ENCODE measurements around the gene DLG2.

The DLG2 gene

DNA sequence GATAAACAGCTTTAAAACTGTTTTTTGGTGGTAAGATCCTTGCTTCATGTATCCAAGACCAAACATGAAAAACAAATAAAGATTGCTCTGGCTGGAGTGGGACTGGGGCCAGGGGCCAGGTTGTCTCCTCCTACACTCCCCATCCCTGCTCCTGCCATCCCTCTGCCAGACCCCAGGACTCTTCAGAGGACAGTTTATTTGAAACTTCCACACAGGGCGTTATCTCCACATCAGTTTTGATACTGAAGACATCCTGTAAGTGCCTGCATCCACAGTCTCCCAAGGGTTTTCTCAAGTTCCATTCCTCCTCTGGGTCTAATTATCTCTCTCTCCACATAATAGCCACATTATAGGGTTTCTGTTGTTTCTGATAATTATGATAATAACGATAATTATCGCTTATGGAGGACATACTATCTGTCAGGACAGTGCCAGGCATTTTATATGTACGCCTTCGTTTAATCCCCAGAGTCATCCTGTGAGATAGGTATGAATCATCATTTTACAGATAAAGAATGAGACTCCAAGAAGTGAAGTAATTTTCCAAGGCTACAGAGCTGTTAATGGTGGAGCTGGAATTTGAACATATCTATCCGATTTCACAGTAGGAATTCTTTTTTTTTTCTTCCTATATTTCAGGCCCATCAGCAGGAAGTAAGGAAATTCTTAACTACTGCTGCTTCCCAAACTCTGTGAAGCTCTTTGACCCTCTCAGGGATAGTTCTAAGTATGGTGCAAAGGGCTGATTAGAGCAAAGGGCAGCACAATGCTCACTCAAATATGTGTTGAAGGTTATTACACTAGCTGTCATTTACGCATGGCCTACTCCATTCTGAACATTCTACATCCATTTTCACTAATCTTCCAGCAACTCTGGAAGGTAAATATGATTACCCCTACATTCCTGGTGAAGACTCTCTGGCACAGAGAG lies 1852.9 kb downstream of the DLG2 start:
- no peaks in the 10 kb centered on the region for H3K9me3 Mint-ChIP-seq
- DNase-seq: no peak
- TF ChIP-seq, protein P1, sequence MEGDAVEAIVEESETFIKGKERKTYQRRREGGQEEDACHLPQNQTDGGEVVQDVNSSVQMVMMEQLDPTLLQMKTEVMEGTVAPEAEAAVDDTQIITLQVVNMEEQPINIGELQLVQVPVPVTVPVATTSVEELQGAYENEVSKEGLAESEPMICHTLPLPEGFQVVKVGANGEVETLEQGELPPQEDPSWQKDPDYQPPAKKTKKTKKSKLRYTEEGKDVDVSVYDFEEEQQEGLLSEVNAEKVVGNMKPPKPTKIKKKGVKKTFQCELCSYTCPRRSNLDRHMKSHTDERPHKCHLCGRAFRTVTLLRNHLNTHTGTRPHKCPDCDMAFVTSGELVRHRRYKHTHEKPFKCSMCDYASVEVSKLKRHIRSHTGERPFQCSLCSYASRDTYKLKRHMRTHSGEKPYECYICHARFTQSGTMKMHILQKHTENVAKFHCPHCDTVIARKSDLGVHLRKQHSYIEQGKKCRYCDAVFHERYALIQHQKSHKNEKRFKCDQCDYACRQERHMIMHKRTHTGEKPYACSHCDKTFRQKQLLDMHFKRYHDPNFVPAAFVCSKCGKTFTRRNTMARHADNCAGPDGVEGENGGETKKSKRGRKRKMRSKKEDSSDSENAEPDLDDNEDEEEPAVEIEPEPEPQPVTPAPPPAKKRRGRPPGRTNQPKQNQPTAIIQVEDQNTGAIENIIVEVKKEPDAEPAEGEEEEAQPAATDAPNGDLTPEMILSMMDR (IDR thresholded peaks at IDR 0.05): no peak
- no peaks in the 10 kb centered on the region for H3K4me1 Mint-ChIP-seq
- H3K27me3 Mint-ChIP-seq (ENCODE audit: low read depth, poor library complexity): no peaks in the 10 kb centered on the region
- no peaks in the 10 kb centered on the region for H3K36me3 Mint-ChIP-seq (ENCODE audit: low read depth)
- H3K4me3 Mint-ChIP-seq: no peak overlapping the region
- H3K27ac Mint-ChIP-seq: no peak overlapping the region

DNA sequence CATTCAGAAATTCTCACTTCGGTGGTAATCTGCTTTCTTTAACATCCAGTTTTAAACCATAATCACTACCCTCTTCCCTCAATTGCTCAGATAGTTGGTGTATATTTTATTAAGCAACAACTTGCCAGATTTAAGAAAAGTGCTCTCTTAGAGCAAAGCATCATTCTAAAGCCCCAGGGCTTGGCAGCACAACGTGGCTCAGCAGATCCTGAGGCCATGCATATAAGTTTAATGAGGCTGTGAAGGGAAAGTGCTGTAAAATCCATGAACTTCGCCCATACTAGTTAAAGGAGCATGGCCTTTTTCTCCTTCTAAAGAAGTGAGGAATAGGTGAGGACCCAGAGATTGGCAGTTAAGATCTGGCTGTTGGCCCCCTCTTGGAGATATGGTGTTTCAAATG lies 1858.7 kb downstream of the DLG2 start:
- Mint-ChIP-seq H3K9me3 (no peaks in the 10 kb centered on the region), H3K4me1 (peaks cover 5% of the 10 kb centered on the region), H3K4me3 (no peak overlapping the region), H3K27ac (no peak overlapping the region), H3K36me3 (ENCODE audit: low read depth) (no peaks in the 10 kb centered on the region), H3K27me3 (ENCODE audit: low read depth, poor library complexity) (no peaks in the 10 kb centered on the region)
- TF ChIP-seq, protein P1 (IDR thresholded peaks at IDR 0.05): no peak
- DNase-seq: no peak

DNA sequence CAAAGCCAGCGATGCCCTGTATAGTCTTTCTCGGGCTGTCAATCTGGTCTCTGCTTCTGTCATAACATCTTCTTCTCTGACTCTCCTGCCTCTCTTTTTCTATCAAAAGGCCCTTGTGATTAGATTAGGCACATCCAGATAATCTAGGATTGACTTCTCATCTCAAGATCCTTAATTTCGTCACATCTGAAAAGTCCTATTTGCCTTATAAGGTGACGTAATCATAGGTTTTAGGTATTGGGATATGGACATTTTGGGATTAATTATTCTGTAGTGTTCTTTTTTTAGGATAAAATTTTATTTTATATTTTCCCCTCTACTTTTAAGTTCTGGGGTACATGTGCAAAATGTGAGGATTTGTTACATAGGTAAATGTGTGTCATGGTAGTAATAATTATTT lies 1860.2 kb downstream of the DLG2 start:
- no peak overlapping the region for H3K4me3 Mint-ChIP-seq
- no peak for DNase-seq
- H3K4me1 Mint-ChIP-seq: peaks cover 5% of the 10 kb centered on the region
- no peaks in the 10 kb centered on the region for H3K36me3 Mint-ChIP-seq (ENCODE audit: low read depth)
- H3K27me3 Mint-ChIP-seq (ENCODE audit: low read depth, poor library complexity): no peaks in the 10 kb centered on the region
- TF ChIP-seq, protein P1 (IDR thresholded peaks at IDR 0.05): no peak
- H3K27ac Mint-ChIP-seq: no peak overlapping the region
- no peaks in the 10 kb centered on the region for H3K9me3 Mint-ChIP-seq

DNA sequence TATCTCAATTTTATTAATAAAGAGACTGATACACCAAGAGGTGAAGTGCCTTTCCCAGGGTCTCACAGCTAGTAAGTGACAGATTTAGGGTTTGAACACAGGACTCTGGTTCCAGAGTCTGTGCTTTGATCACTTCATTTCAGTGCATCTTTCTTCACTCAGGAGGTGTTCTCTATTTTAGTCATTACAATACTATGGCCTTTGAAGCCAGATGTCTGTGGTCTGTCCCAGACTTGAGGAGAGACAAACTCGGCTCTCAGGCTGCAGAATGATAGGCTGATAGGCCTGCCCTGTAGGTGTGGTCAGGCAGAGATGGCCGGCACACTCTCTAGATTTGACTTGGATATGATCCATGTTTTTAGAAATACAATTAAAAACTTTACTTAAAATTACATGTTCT lies 1862.5 kb downstream of the DLG2 start:
- no peak overlapping the region for H3K27ac Mint-ChIP-seq
- H3K27me3 Mint-ChIP-seq (ENCODE audit: low read depth, poor library complexity): no peaks in the 10 kb centered on the region
- H3K4me3 Mint-ChIP-seq: no peak overlapping the region
- H3K9me3 Mint-ChIP-seq: no peaks in the 10 kb centered on the region
- TF ChIP-seq, protein P1 (IDR thresholded peaks at IDR 0.05): no peak
- no peaks in the 10 kb centered on the region for H3K36me3 Mint-ChIP-seq (ENCODE audit: low read depth)
- no peak for DNase-seq
- H3K4me1 Mint-ChIP-seq: peaks cover 5% of the 10 kb centered on the region

DNA sequence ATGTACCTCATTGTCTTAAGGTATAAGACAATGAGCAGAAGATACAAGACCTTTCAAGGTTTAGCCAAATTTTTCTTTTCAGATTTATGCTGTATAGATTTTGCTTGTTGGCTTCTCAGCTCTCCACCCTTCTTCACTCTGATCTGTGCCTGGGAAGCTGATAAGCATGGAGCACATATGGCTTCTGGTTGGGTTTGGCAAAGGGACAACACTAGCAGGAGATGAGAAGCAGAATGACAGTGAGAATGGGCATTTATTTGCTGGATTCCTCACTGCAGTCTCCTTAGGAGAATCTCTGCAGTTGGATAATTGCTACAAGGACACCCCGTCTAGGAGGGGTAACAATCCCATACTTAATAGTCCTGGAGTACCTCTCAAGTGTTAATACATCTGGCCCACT lies 1866.2 kb downstream of the DLG2 start:
- Mint-ChIP-seq H3K36me3 (ENCODE audit: low read depth) (no peaks in the 10 kb centered on the region), H3K9me3 (no peaks in the 10 kb centered on the region), H3K4me1 (peaks cover 5% of the 10 kb centered on the region), H3K27ac (no peak overlapping the region), H3K27me3 (ENCODE audit: low read depth, poor library complexity) (no peaks in the 10 kb centered on the region), H3K4me3 (no peak overlapping the region)
- no peak for DNase-seq
- TF ChIP-seq, protein P1 (IDR thresholded peaks at IDR 0.05): no peak

DNA sequence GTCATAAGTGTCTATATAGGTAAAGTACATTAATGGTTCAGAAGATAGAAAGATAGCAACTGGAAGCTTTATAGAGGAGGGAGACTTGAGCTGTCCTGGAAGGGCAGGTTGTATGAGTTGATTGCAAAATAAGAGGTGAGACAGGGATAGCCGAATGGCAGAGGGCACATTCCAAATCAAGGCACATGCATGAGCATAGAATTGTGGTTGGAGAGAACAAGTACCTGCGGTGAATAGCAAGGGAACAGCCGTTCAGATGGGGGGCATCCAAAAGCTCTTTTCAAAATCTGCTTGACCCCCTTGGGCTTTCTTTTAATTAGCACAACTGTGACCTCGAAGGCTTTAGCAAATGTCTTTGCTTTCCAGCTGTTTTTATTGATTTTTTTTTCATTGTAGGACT lies 1868.0 kb downstream of the DLG2 start:
- no peaks in the 10 kb centered on the region for H3K27me3 Mint-ChIP-seq (ENCODE audit: low read depth, poor library complexity)
- TF ChIP-seq, protein P1 (IDR thresholded peaks at IDR 0.05): no peak

More for the DNA sequence above, 1868.0 kb downstream of the DLG2 start:
- H3K4me3 Mint-ChIP-seq: no peak overlapping the region
- H3K4me1 Mint-ChIP-seq: peaks cover 9% of the 10 kb centered on the region
- no peaks in the 10 kb centered on the region for H3K36me3 Mint-ChIP-seq (ENCODE audit: low read depth)
- no peak overlapping the region for H3K27ac Mint-ChIP-seq
- no peak for DNase-seq
- no peaks in the 10 kb centered on the region for H3K9me3 Mint-ChIP-seq

Measured in nephron progenitor cell (in vitro differentiated cells).